BLaER1 (cell line): ENCODE results near the gene FGD4.
"Not testable (repeated sequence)": the region's sequence is repeated elsewhere in the genome, so short reads cannot be mapped to it uniquely, and the experiment has no call there.

ENCODE experiments used
- H3K27ac ChIP-seq: shearing (Covaris generic); formaldehyde crosslinking; 2 replicates; pipeline ENCODE4 v1.8.1; 2022
- H3K27me3 ChIP-seq: shearing (Covaris generic); formaldehyde crosslinking; 2 replicates; pipeline ENCODE4 v1.8.1; 2022
- H3K36me3 ChIP-seq: shearing (Covaris generic); formaldehyde crosslinking; 2 replicates; pipeline ENCODE4 v1.8.1; 2022
- H3K4me1 ChIP-seq: shearing (Covaris generic); formaldehyde crosslinking; 2 replicates; pipeline ENCODE4 v1.8.1; 2022
- H3K4me2 ChIP-seq: shearing (Covaris generic); formaldehyde crosslinking; 2 replicates; pipeline ENCODE4 v1.8.1; 2022
- H3K4me3 ChIP-seq: shearing (Covaris generic); formaldehyde crosslinking; 2 replicates; pipeline ENCODE4 v1.8.1; 2022
- H3K9ac ChIP-seq: shearing (Covaris generic); formaldehyde crosslinking; 2 replicates; pipeline ENCODE4 v1.8.1; 2022
- H3K9me3 ChIP-seq: shearing (Covaris generic); formaldehyde crosslinking; 2 replicates; pipeline ENCODE4 v1.8.1; 2022
- H4K20me1 ChIP-seq: shearing (Covaris generic); formaldehyde crosslinking; 2 replicates; pipeline ENCODE4 v1.8.1; 2022
- Cebpa-rat ChIP-seq: shearing (Covaris generic); IDR thresholded peaks from 2 replicates; pipeline ENCODE4 v1.8.1; 2022

FGD4 gene

DNA sequence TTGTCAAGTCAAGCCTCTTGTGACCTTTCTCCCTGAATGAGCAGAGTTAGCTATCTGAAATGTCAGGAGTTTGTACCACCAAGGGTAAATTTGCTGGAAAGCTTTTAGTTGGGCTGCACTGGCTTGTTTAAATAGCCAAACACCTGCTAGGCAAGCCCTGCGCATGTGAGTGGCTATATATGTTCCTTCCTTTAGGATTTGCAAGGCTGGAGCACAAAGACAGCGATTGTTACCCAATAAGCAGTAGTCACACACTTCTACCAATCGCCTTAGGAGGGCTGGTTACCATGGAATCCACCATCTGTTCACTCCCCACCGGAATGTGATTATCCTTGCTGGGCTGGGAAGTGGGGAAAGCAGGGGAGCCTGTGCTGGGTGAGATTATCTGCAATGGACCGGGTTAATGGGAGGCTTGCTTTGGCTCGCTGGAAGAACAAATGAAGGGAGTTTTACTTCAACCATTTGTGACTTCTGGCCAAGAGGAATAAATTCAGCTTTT lies 102.5 kb downstream of the FGD4 start:
- Histone ChIP-seq H3K27ac (no peak overlapping the region), H3K4me2 (no peak overlapping the region), H3K9ac (no peak overlapping the region)

DNA sequence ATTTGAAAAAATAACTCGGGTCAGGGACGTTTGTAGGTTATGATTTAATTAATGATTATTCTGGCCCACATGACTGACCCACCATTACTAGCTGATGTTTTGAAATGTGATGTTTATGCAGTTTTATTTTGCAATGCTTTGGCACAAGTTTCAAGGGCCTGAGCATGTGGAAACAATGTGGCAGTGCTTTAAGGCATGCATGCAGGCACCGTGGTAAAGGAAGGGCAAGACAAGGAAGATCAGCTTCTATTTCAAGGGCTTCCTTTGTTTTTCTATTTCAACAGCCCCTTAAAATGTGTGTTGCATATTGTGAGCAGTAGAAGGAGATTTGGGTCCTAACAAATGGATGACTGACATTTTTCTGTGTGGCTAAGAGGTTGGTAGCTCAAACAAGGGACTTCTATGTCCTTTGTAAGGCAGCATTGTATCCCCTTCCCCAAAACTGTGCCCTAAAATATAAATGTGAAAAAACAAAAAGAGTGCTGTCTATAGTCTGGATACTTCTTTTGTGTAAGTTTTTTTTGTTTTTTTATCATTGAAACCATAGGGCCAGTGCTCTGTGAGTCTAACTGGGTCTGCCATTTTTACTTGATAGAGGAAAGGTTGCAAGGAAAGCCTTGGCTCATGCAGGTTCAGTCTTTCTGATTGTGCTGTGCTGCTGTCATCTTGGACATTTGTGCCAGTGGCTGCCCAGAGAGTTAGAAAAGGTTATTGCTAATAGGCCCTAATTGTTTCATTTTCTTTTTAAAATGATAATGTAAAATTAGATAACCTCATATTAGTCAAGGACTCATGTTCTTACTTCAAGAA lies 103.5 kb downstream of the FGD4 start:
- no peaks in the 10 kb centered on the region for H3K9me3 ChIP-seq
- no peak overlapping the region for H3K27ac ChIP-seq
- no peak overlapping the region for H3K4me3 ChIP-seq
- H3K27me3 ChIP-seq, result no peaks in the 10 kb centered on the region
- H3K9ac ChIP-seq, result no peak overlapping the region
- no peak for TF ChIP-seq Cebpa-rat
- no peak overlapping the region for H3K4me2 ChIP-seq
- H3K4me1 ChIP-seq, result peaks cover 20% of the 10 kb centered on the region
- no peaks in the 10 kb centered on the region for H4K20me1 ChIP-seq
- H3K36me3 ChIP-seq, result no peaks in the 10 kb centered on the region

More for the DNA sequence above, 102.5 kb downstream of the FGD4 start:
- Histone ChIP-seq H3K4me3 (no peak overlapping the region), H3K9me3 (no peaks in the 10 kb centered on the region), H4K20me1 (no peaks in the 10 kb centered on the region), H3K36me3 (no peaks in the 10 kb centered on the region), H3K4me1 (peaks cover 30% of the 10 kb centered on the region), H3K27me3 (no peaks in the 10 kb centered on the region)
- TF ChIP-seq Cebpa-rat, result no peak

DNA sequence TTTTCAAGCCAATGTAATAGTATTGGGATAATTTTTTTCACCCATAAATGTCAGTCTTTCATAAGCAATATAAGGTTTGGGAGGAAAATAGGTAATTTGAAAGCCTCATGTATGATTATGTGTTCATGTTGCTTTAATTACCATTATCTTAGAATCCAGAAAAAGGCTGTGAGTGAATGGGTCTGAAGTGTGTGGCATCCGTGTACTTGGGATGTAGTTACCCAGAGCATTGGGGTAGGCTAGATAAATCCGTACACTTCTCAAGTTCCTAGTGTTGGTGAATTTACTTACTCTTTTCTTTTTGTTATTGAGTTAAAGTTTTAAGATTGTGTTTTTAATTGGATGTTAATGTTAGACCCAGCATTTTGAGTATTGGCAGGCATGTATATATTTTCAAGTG lies 104.4 kb downstream of the FGD4 start:
- Histone ChIP-seq H3K36me3 (no peaks in the 10 kb centered on the region), H3K27ac (no peak overlapping the region), H3K9ac (no peak overlapping the region), H3K4me2 (no peak overlapping the region), H3K27me3 (no peaks in the 10 kb centered on the region), H4K20me1 (no peaks in the 10 kb centered on the region), H3K4me1 (peaks cover 13% of the 10 kb centered on the region), H3K4me3 (no peak overlapping the region), H3K9me3 (no peaks in the 10 kb centered on the region)
- TF ChIP-seq Cebpa-rat, result no peak

DNA sequence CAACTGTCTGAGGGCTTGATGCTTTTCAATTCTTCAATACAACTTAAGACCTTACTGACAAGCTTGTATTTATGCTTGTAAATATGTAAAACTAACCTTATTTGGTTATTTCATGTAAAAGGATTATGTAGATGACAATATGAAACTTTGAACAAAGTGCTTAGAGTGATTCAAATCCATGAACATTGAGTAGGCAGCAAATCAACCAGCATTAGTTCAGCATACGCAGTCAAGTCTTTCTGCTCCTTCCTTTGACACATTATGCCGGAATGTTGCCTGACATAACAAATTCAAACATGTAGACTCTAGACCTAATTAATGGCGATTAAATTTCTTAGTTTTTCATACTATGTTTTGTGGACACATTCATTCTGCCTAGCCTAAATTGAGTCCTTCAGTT lies 105.2 kb downstream of the FGD4 start:
- no peaks in the 10 kb centered on the region for H3K36me3 ChIP-seq
- no peak overlapping the region for H3K27ac ChIP-seq
- H3K9me3 ChIP-seq, result no peaks in the 10 kb centered on the region
- H3K4me3 ChIP-seq, result no peak overlapping the region
- no peak overlapping the region for H3K4me2 ChIP-seq
- H3K27me3 ChIP-seq, result no peaks in the 10 kb centered on the region
- H3K4me1 ChIP-seq, result peaks cover 9% of the 10 kb centered on the region
- TF ChIP-seq Cebpa-rat, result no peak
- H3K9ac ChIP-seq, result no peak overlapping the region
- no peaks in the 10 kb centered on the region for H4K20me1 ChIP-seq

DNA sequence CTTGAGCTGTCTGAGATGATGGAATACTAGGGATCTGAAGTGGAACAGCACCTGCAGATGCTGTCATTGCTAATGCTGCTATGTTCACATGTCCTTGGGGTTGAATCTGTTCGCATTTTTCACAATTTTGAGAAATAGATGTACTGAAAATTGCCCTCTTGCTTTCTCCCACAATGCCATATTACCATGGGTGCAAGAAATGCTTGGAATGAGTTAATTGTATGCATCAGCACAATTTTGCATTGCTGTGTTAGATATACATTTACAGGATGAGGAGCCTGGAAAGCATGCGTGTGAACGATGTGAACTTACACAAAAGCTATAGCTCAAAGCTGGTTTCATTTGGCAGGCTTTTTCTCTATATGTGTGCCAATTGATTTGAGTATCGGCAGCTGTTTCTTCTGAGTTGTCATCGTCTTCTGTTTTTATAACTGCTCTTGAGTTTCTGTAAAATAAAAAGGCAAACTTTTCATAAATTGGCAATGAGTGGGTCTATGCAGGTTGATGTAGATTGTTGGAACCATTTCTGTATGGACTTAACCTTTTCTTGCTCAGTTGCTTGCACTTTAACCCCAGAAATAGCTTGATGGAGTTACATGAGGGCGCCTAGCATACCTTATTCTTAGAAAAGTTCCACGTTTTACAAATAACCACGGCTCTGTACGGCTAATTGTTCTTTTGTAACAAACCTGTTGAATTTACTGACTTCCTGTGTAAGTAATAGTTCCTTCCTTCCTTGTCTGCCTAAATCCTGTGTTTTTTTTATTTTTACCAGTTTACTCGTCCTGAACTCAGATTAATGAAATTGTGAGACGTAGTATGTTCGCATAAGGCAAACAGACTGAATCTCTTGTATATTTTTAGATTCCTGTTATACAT lies 105.9 kb downstream of the FGD4 start:
- no peak overlapping the region for H3K27ac ChIP-seq
- H3K27me3 ChIP-seq, result no peaks in the 10 kb centered on the region
- peaks cover 9% of the 10 kb centered on the region for H3K4me1 ChIP-seq
- H4K20me1 ChIP-seq, result no peaks in the 10 kb centered on the region
- no peaks in the 10 kb centered on the region for H3K9me3 ChIP-seq
- H3K9ac ChIP-seq, result no peak overlapping the region
- no peak overlapping the region for H3K4me2 ChIP-seq
- no peak for TF ChIP-seq Cebpa-rat
- no peak overlapping the region for H3K4me3 ChIP-seq
- H3K36me3 ChIP-seq, result no peaks in the 10 kb centered on the region

DNA sequence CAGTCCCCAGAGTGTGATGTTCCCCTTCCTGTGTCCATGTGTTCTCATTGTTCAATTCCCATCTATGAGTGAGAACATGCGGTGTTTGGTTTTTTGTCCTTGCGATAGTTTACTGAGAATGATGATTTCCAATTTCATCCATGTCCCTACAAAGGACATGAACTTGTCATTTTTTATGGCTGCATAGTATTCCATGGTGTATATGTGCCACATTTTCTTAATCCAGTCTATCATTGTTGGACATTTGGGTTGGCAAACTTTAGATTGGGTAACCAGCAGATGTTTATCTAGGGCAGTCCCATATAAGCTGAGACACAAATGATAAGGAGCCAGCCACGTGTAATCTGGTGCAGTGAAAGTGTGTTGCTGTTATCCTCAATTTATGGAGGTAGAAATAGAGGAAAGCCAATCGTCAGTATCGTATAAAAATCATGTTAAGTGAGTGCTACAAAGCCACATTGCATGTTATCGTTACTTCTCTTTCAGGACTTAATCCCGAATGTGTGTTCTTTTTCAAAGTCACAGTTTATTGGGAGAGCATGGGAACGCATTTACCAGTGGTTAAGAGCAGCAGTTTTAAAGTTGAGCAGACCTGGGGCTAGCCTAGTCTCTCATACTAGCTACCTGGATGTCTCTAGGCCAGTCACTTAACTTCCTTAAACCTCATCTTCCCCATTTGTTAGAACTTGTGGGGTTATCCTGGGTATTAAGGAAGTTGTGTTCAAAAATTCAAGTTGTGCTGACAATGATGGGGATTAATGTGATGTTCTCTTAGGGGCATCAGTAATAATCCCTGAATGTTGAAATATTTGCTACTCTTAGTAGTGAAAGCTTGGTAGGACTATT lies 108.0 kb downstream of the FGD4 start:
- H3K36me3 ChIP-seq, H3K9me3 ChIP-seq, H3K4me1 ChIP-seq, H3K9ac ChIP-seq, H3K27me3 ChIP-seq, H3K4me3 ChIP-seq, H4K20me1 ChIP-seq, H3K4me2 ChIP-seq, H3K27ac ChIP-seq: not testable (repeated sequence)

DNA sequence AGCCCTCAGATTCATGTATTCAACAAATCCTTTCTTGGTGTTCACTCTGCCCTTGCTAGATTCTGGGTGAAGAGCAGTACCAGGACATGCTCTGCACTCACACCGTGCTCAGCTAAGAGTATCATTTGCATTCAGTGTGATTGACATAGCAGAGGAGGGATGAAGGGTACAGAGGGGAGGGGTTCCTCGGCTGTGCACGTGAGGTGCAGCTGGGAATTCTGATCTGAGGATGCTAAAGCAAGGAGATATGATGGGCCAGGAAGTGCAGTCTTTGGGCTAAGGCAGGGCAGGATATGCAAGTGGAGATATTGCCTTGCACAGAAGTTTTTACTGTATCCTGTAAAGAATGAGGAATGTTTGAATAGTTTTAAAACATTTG lies 108.6 kb downstream of the FGD4 start:
- H3K9ac ChIP-seq, result no peak overlapping the region
- H3K9me3 ChIP-seq, result no peaks in the 10 kb centered on the region
- no peak for TF ChIP-seq Cebpa-rat
- peaks cover 9% of the 10 kb centered on the region for H3K4me1 ChIP-seq
- no peaks in the 10 kb centered on the region for H3K27me3 ChIP-seq
- no peak overlapping the region for H3K4me3 ChIP-seq
- H3K27ac ChIP-seq, result no peak overlapping the region
- no peak overlapping the region for H3K4me2 ChIP-seq
- no peaks in the 10 kb centered on the region for H4K20me1 ChIP-seq
- no peaks in the 10 kb centered on the region for H3K36me3 ChIP-seq

DNA sequence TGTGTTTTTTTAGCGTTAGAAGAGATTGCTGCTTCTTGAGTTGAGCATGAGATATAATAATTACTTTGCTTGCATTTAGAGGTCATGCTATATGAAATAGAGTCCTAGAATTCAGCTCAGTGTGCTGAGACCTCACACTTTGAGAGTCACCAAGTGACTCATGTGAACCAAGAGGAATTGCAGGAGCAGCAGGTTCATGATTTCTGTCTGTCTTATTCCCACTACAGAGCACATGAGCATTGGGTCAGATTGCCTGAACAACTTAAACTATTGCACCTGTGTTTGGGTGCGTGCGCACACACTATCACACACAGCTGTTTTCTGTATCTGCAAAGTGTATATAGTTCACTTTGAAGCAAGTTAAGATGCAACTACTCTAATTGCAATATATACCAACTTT lies 109.3 kb downstream of the FGD4 start:
- H3K4me2 ChIP-seq, result no peak overlapping the region
- H3K9me3 ChIP-seq, result no peaks in the 10 kb centered on the region
- no peak overlapping the region for H3K9ac ChIP-seq
- TF ChIP-seq Cebpa-rat, result no peak
- no peak overlapping the region for H3K27ac ChIP-seq
- no peaks in the 10 kb centered on the region for H3K27me3 ChIP-seq
- peaks cover 9% of the 10 kb centered on the region for H3K4me1 ChIP-seq
- no peak overlapping the region for H3K4me3 ChIP-seq
- no peaks in the 10 kb centered on the region for H4K20me1 ChIP-seq
- H3K36me3 ChIP-seq, result no peaks in the 10 kb centered on the region

DNA sequence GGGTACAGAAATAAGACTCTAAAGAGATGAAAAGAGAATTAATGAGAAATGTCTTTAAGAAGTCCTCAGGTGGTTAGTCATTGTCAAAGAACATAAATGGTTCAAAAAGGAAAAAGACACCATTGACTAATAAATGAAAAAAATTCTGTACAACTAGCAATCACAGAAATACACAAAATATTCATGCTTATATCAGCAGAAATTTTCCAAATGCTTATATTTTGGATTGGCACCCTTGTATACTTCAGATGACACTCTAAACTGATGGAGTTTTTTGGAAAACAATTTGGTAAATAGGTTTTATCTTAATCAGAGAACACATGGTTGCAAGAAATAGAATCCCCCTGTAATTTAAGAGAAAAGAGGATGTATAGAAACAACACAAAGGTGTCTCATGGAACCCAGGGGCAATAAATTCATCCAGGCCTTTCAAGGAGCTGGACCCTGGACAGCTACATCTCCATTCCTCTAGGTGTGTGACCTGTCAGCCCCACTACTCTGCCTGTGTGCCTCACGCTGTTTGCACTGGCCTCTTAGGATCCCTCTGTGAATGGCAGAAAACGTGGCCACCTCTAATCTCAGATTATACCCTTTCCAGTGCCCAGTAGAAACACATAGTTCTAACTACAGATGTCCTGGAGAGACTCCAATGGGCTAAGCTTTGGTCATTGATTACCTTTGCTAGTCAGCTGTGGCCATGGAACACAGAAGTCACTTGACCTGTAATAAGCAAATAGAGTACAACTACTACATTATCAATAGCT lies 110.2 kb downstream of the FGD4 start:
- H3K9me3 ChIP-seq, result no peaks in the 10 kb centered on the region
- no peak overlapping the region for H3K4me2 ChIP-seq
- H3K36me3 ChIP-seq, result no peaks in the 10 kb centered on the region
- no peak overlapping the region for H3K4me3 ChIP-seq
- H4K20me1 ChIP-seq, result no peaks in the 10 kb centered on the region
- no peak overlapping the region for H3K27ac ChIP-seq
- no peak for TF ChIP-seq Cebpa-rat
- H3K9ac ChIP-seq, result no peak overlapping the region
- H3K4me1 ChIP-seq, result peaks cover 9% of the 10 kb centered on the region
- H3K27me3 ChIP-seq, result no peaks in the 10 kb centered on the region

DNA sequence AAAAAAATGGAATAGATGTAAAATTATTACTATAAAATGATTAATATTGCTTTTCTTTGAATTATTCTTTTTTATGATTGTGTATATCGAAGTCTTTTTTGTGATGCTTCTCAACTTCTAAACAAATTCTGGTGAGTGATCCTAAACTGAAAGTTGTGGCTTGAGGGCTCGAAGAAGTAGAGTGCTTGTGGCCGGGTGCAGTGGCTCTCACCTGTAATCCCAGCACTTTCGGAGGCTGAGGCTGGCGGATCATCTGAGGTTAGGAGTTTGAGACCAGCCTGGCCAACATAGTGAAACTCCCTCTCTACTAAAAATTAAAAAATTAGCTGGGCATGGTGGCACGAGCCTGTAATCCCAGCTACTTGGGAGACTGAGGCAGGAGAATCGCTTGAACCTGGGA lies 112.6 kb downstream of the FGD4 start:
- not testable (repeated sequence) for H3K36me3 ChIP-seq, H3K27me3 ChIP-seq, H3K27ac ChIP-seq, H3K9me3 ChIP-seq, H3K4me2 ChIP-seq, H3K9ac ChIP-seq, H4K20me1 ChIP-seq, H3K4me3 ChIP-seq
- peaks cover 16% of the 10 kb centered on the region for H3K4me1 ChIP-seq
